ACC112 (cell line): ENCODE results near the gene PLCH2.

ENCODE experiments used
- H2AFZ ChIP-seq: fragments of 200-600 bp; sonication (generic); one replicate; pipeline ENCODE4 v1.6.0; 2017; ENCODE audit warnings: antibody characterized with exemption, low read length; ENCODE audit not compliant: unreplicated experiment
- H3K27ac ChIP-seq: fragments of 200-600 bp; sonication (generic); 2 replicates; pipeline ENCODE4 v1.5.1; 2014; ENCODE audit warnings: low read depth, mild to moderate bottlenecking, antibody characterized with exemption, low read length, moderate library complexity
- H3K27me3 ChIP-seq: fragments of 200-600 bp; sonication (generic); 2 replicates; pipeline ENCODE4 v1.6.1; 2014; ENCODE audit warnings: mild to moderate bottlenecking, antibody characterized with exemption, low read length, moderate library complexity, mixed read lengths; ENCODE audit not compliant: insufficient read depth
- H3K36me3 ChIP-seq: fragments of 200-600 bp; sonication (generic); 2 replicates; pipeline ENCODE4 v1.6.1; 2016; ENCODE audit warnings: mild to moderate bottlenecking, antibody characterized with exemption, low read length, moderate library complexity, mixed read lengths; ENCODE audit not compliant: insufficient read depth
- H3K4me1 ChIP-seq: fragments of 200-600 bp; sonication (generic); one replicate; pipeline ENCODE4 v1.6.1; 2016; ENCODE audit warnings: low read length, mixed read lengths; ENCODE audit not compliant: insufficient read depth, unreplicated experiment, control insufficient read depth
- H3K4me3 ChIP-seq: fragments of 200-600 bp; sonication (generic); 2 replicates; pipeline ENCODE4 v1.5.1; 2014; ENCODE audit warnings: mild to moderate bottlenecking, low read depth, low read length
- H3K79me2 ChIP-seq: fragments of 200-600 bp; sonication (generic); one replicate; pipeline ENCODE4 v1.6.0; 2016; ENCODE audit warnings: low read length; ENCODE audit not compliant: control insufficient read depth, unreplicated experiment, insufficient read depth

The PLCH2 gene

GRCh38 chr1:2537784-2538115 lies 61.7 kb downstream of the PLCH2 start:
- no peak overlapping the region for H3K4me3 ChIP-seq
- H2AFZ ChIP-seq: no peak overlapping the region
- no peak overlapping the region for H3K27ac ChIP-seq
- peaks cover 5% of the 10 kb centered on the region; the same call in 1 of the 2 replicates for H3K27me3 ChIP-seq
- peaks cover 27% of the 10 kb centered on the region for H3K4me1 ChIP-seq
- H3K36me3 ChIP-seq: no peaks in the 10 kb centered on the region
- no peaks in the 10 kb centered on the region for H3K79me2 ChIP-seq

- Histone ChIP-seq H3K36me3 (no peaks in the 10 kb centered on the region), H3K27ac (no peak overlapping the region), H3K4me3 (no peak overlapping the region), H3K4me1 (peaks cover 21% of the 10 kb centered on the region), H3K27me3 (peaks cover 5% of the 10 kb centered on the region; the same call in 1 of the 2 replicates), H2AFZ (no peak overlapping the region), H3K79me2 (no peaks in the 10 kb centered on the region)
These were observed 62.3 kb downstream of the PLCH2 start for GRCh38 chr1:2538376-2538775.

- H3K4me1 ChIP-seq: peaks cover 17% of the 10 kb centered on the region
- no peak overlapping the region for H3K27ac ChIP-seq
- no peak overlapping the region for H2AFZ ChIP-seq
- H3K27me3 ChIP-seq: peaks cover 5% of the 10 kb centered on the region; the same call in 1 of the 2 replicates
- no peaks in the 10 kb centered on the region for H3K36me3 ChIP-seq
- H3K4me3 ChIP-seq: no peak overlapping the region
- H3K79me2 ChIP-seq: no peaks in the 10 kb centered on the region
These were observed 62.8 kb downstream of the PLCH2 start for GRCh38 chr1:2538872-2539271.

- Histone ChIP-seq H2AFZ (no peak overlapping the region), H3K27ac (no peak overlapping the region), H3K79me2 (no peaks in the 10 kb centered on the region)
These were observed 63.3 kb downstream of the PLCH2 start for GRCh38 chr1:2539312-2539907.

DNA sequence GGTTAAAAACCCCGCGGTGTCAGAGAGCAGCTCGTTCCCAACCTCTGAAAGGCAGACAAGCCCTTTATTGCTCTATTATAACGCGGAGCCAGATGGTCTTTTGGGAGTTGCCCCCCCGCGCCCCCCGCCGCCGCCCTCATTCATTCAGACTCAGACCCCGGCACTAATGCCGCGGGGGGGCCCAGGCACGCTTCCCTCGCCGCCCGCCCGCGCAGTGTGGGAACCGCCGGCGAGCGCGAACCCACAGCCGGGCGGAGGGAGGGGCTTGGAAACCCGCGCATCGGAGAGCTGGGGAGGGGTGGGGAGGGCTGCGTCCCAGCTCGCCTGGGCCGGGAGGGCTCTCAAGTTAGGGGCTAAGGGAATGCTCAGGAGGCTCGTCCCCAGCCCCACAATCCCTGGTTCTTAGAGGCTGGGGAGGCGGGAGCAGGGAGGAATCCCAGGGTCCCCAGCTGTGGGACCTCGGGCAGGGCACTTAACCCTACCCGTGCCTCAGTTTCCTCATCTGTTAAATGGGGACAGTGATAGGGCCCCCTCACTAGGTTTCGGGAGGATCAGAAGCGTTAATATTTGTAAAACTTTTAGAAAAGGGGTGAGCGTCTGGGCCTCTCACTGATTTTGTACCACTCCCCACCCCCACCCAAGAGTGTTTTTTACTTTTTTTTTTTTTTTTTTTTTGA lies 64.9 kb downstream of the PLCH2 start:
- Histone ChIP-seq H3K36me3 (no peaks in the 10 kb centered on the region), H3K79me2 (no peaks in the 10 kb centered on the region), H3K4me1 (no peaks in the 10 kb centered on the region), H3K4me3 (no peak overlapping the region), H2AFZ (no peak overlapping the region), H3K27ac (no peak overlapping the region), H3K27me3 (peaks cover 5% of the 10 kb centered on the region; the same call in 1 of the 2 replicates)

More at GRCh38 chr1:2539312-2539907, 63.3 kb downstream of the PLCH2 start:
- Histone ChIP-seq H3K4me3 (no peak overlapping the region), H3K36me3 (no peaks in the 10 kb centered on the region), H3K27me3 (peaks cover 5% of the 10 kb centered on the region; the same call in 1 of the 2 replicates), H3K4me1 (peaks cover 12% of the 10 kb centered on the region)

DNA sequence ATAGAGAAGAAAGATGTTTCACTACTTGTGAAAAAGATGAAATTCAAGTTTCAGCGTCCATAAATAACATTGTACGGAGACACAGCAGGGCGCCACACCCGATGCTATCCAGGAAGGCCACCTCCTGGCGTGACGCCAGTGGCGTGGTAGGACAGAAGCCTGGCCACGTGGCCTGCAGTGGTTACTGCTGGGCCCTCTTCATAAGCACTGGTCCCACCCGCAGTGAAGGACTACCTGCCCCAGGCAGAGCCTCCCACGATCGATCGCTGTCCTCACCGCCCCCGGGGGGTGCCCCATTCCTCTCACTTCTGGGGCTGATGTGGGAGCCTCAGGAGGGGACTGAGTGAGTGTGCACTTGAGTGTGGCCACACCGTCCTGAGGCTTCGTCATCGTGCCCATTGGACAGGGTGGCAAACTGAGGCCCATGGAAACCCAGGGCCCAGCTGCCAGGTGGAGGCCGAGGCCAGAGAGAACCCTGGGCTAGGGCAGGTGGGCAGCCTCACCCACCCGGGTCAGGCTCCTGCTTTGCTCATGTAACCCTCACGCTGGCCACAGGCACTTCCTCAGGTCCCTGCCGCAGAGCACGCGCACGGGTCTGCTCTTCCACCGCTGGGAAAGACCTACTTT lies 65.6 kb downstream of the PLCH2 start:
- no peak overlapping the region for H3K4me3 ChIP-seq
- H3K36me3 ChIP-seq: no peaks in the 10 kb centered on the region
- no peak overlapping the region for H2AFZ ChIP-seq
- H3K79me2 ChIP-seq: no peaks in the 10 kb centered on the region
- H3K4me1 ChIP-seq: no peaks in the 10 kb centered on the region
- peaks cover 5% of the 10 kb centered on the region; the same call in 1 of the 2 replicates for H3K27me3 ChIP-seq
- no peak overlapping the region for H3K27ac ChIP-seq

GRCh38 chr1:2542246-2542915 lies 66.3 kb downstream of the PLCH2 start:
- Histone ChIP-seq H3K27me3 (peaks cover 5% of the 10 kb centered on the region; the same call in 1 of the 2 replicates), H3K79me2 (no peaks in the 10 kb centered on the region), H3K4me1 (peaks cover 4% of the 10 kb centered on the region), H3K27ac (no peak overlapping the region), H3K36me3 (no peaks in the 10 kb centered on the region), H3K4me3 (no peak overlapping the region), H2AFZ (no peak overlapping the region)

- peaks cover 5% of the 10 kb centered on the region; the same call in 1 of the 2 replicates for H3K27me3 ChIP-seq
- H3K79me2 ChIP-seq: no peaks in the 10 kb centered on the region
- no peak overlapping the region for H3K27ac ChIP-seq
- no peak overlapping the region for H2AFZ ChIP-seq
- H3K36me3 ChIP-seq: no peaks in the 10 kb centered on the region
- no peak overlapping the region for H3K4me3 ChIP-seq
- H3K4me1 ChIP-seq: peaks cover 13% of the 10 kb centered on the region
These were observed 67.5 kb downstream of the PLCH2 start for GRCh38 chr1:2543543-2544092.

DNA sequence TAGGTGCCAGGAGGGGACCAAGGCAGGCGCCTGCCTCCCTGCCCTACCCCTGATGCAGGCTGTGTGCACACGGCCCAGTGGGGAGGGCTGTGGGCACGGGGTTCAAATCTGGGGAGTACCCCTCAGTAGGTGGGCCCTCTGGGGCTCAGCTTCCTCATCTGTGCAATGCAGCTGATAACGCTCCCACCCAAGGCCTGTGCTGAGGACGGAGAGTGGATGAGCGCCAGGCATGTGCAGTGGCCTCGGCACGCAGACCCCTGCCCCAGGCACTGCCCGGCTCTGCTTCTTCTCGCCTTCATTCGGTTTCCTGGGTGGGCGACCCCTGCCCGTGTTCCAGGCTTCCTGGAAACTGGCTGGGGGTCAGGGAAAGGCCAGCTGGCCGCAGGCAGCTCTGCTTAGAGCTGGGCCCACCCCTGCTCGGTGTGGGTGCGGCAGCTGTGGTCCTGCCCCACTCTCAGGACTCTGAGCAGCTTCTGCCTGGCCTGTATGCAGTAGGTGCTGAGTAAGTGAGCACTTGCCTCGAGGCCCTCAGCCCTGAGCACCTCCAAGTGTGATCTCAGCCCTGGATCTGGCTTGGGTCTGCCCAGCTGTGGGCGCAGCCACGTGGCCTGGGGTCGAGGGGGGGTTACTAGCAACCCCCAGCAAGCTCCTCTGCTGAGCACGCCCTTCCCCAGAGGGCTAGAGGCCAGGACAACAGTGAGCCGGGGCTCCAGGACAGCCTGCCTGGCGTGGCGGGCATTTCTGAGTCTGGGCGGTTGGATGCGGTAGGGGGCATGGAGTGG lies 68.2 kb downstream of the PLCH2 start:
- Histone ChIP-seq H3K27ac (no peak overlapping the region), H3K27me3 (peaks cover 5% of the 10 kb centered on the region; the same call in 1 of the 2 replicates), H3K36me3 (no peaks in the 10 kb centered on the region), H3K4me3 (no peak overlapping the region), H2AFZ (no peak overlapping the region), H3K4me1 (peaks cover 17% of the 10 kb centered on the region), H3K79me2 (no peaks in the 10 kb centered on the region)
